H9 (cell line): ENCODE measurements around the gene TMED10. TPM values are rescaled to one million over a fixed set of nuclear protein-coding genes. Genes with fewer than 3 reads are reported as not detected.

Experiments
- DNase-seq: peaks from one replicate; pipeline ENCODE4 v3.0.0-alpha.2; 2017
- H2AFZ ChIP-seq: one replicate; pipeline ENCODE4 v1.6.1; 2013; ENCODE audit warnings: mild to moderate bottlenecking, low read length, control low read depth, moderate library complexity
- H2AK5ac ChIP-seq: 2 replicates; pipeline ENCODE4 v1.6.1; 2013; ENCODE audit warnings: low read length, control low read depth, mixed read lengths; ENCODE audit not compliant: insufficient read length
- H2BK120ac ChIP-seq: one replicate; pipeline ENCODE4 v1.6.1; 2013; ENCODE audit warnings: low read depth, mild to moderate bottlenecking, low read length, control low read depth, inconsistent platforms; ENCODE audit not compliant: poor library complexity, severe bottlenecking
- H2BK12ac ChIP-seq: 2 replicates; pipeline ENCODE4 v1.6.1; 2013; ENCODE audit warnings: low read length, control low read depth, mixed read lengths, low read depth; ENCODE audit not compliant: insufficient read length
- H2BK15ac ChIP-seq: 2 replicates; pipeline ENCODE4 v1.6.1; 2013; ENCODE audit warnings: low read depth, low read length, control low read depth
- H2BK20ac ChIP-seq: one replicate; pipeline ENCODE4 v1.6.1; 2013; ENCODE audit warnings: low read depth, mild to moderate bottlenecking, low read length, control low read depth, inconsistent platforms; ENCODE audit not compliant: poor library complexity, severe bottlenecking
- H2BK5ac ChIP-seq: 2 replicates; pipeline ENCODE4 v1.6.1; 2013; ENCODE audit warnings: low read length, control low read depth, mixed read lengths; ENCODE audit not compliant: insufficient read length
- H3K14ac ChIP-seq: 2 replicates; pipeline ENCODE4 v1.6.1; 2013; ENCODE audit warnings: low read length, control low read depth; ENCODE audit not compliant: insufficient read depth
- H3K18ac ChIP-seq: 2 replicates; pipeline ENCODE4 v1.6.1; 2013; ENCODE audit warnings: low read depth, mild to moderate bottlenecking, mixed read lengths, low read length, control low read depth; ENCODE audit not compliant: insufficient read length
- H3K23ac ChIP-seq: 2 replicates; pipeline ENCODE4 v1.6.1; 2013; ENCODE audit warnings: low read length, control low read depth, mixed read lengths, low read depth; ENCODE audit not compliant: insufficient read length
- H3K23me2 ChIP-seq: 2 replicates; pipeline ENCODE4 v1.6.1; 2013; ENCODE audit warnings: low read depth, mild to moderate bottlenecking, mixed read lengths, low read length, control low read depth; ENCODE audit not compliant: insufficient read length, poor library complexity, severe bottlenecking
- H3K27ac ChIP-seq: 2 replicates; pipeline ENCODE4 v1.5.1; 2013; ENCODE audit warnings: low read length, control low read depth, mixed read lengths, low read depth; ENCODE audit not compliant: insufficient read length
- H3K27me3 ChIP-seq: 2 replicates; pipeline ENCODE4 v1.6.1; 2013; ENCODE audit warnings: low read length, control low read depth, inconsistent platforms; ENCODE audit not compliant: insufficient read depth
- H3K4ac ChIP-seq: 2 replicates; pipeline ENCODE4 v1.6.1; 2013; ENCODE audit warnings: low read depth, mild to moderate bottlenecking, control low read depth, inconsistent platforms, low read length, moderate library complexity
- H3K4me1 ChIP-seq: 2 replicates; pipeline ENCODE4 v1.6.1; 2013; ENCODE audit warnings: low read length, control low read depth, inconsistent platforms; ENCODE audit not compliant: insufficient read depth
- H3K4me2 ChIP-seq: 2 replicates; pipeline ENCODE4 v1.6.1; 2013; ENCODE audit warnings: low read length, control low read depth, mixed read lengths; ENCODE audit not compliant: insufficient read length, insufficient read depth
- H3K56ac ChIP-seq: 2 replicates; pipeline ENCODE4 v1.6.1; 2013; ENCODE audit warnings: low read depth, mild to moderate bottlenecking, mixed read lengths, low read length, control low read depth; ENCODE audit not compliant: insufficient read length
- H3K79me1 ChIP-seq: 2 replicates; pipeline ENCODE4 v1.6.1; 2013; ENCODE audit warnings: low read depth, mild to moderate bottlenecking, moderate library complexity, low read length, control low read depth, inconsistent platforms; ENCODE audit not compliant: insufficient read depth, poor library complexity, severe bottlenecking
- H3K79me2 ChIP-seq: 2 replicates; pipeline ENCODE4 v1.6.1; 2013; ENCODE audit warnings: low read length, control low read depth, inconsistent platforms; ENCODE audit not compliant: insufficient read depth
- H3K9ac ChIP-seq: 2 replicates; pipeline ENCODE4 v1.6.1; 2013; ENCODE audit warnings: low read length, control low read depth, mixed read lengths; ENCODE audit not compliant: insufficient read length; ENCODE audit errors: extremely low read depth
- H3K9me3 ChIP-seq: one replicate; pipeline ENCODE4 v1.6.1; 2013; ENCODE audit warnings: low read depth, low read length, inconsistent platforms; ENCODE audit not compliant: control insufficient read depth
- H3T11ph ChIP-seq: one replicate; pipeline ENCODE4 v1.6.1; 2013; ENCODE audit warnings: mild to moderate bottlenecking, low read length, control low read depth, inconsistent platforms
- H4K20me1 ChIP-seq: one replicate; pipeline ENCODE4 v1.6.1; 2013; ENCODE audit not compliant: control insufficient read depth, insufficient read length, insufficient read depth
- H4K5ac ChIP-seq: 2 replicates; pipeline ENCODE4 v1.6.1; 2013; ENCODE audit warnings: low read depth, mild to moderate bottlenecking, mixed read lengths, low read length, control low read depth; ENCODE audit not compliant: insufficient read length
- H4K8ac ChIP-seq: replicated peaks from 2 replicates; pipeline ENCODE4 v1.6.1; 2013; ENCODE audit warnings: low read length, control low read depth, mixed read lengths, low read depth; ENCODE audit not compliant: insufficient read length
- H4K91ac ChIP-seq: 2 replicates; pipeline ENCODE4 v1.6.1; 2013; ENCODE audit warnings: low read depth, mild to moderate bottlenecking, moderate library complexity, mixed read lengths, low read length, control low read depth; ENCODE audit not compliant: insufficient read length
- H3K27ac Mint-ChIP-seq, 3 experiments: 2 replicates in 2 of 3; 3 replicates in 1 of 3; pipeline ENCODE4 v1.8.0; 2020 to 2021; ENCODE audit warnings: mixed read lengths in 3 of 3, mild to moderate bottlenecking in 1 of 3, moderate library complexity in 1 of 3
- H3K27me3 Mint-ChIP-seq: 2 replicates; pipeline ENCODE4 v1.8.0; 2021; ENCODE audit warnings: low read depth, mild to moderate bottlenecking, moderate library complexity, mixed read lengths
- H3K36me3 Mint-ChIP-seq, 3 experiments: 2 replicates in 2 of 3; 3 replicates in 1 of 3; pipeline ENCODE4 v1.8.0; 2020 to 2021; ENCODE audit warnings: low read depth in 3 of 3, mixed read lengths in 3 of 3; ENCODE audit not compliant: insufficient read depth in 1 of 3
- H3K4me1 Mint-ChIP-seq, 2 experiments: 2 replicates each; pipeline ENCODE4 v1.8.0; 2020; ENCODE audit warnings: mixed read lengths in 2 of 2
- H3K4me3 Mint-ChIP-seq, 2 experiments: 2 replicates in 1 of 2; 3 replicates in 1 of 2; pipeline ENCODE4 v1.8.0; 2020 to 2021; ENCODE audit warnings: mild to moderate bottlenecking in 2 of 2, mixed read lengths in 2 of 2, moderate library complexity in 1 of 2
- H3K9me3 Mint-ChIP-seq, 2 experiments: 2 replicates in 1 of 2; 3 replicates in 1 of 2; pipeline ENCODE4 v1.8.0; 2020; ENCODE audit warnings: mild to moderate bottlenecking in 2 of 2, mixed read lengths in 2 of 2, moderate library complexity in 1 of 2
- WGBS: extraction: QIAGEN DNeasy Blood & Tissue Kit; methylation state at CpG from one replicate; pipeline ENCODE4 v1.1.7; 2013; ENCODE audit warnings: missing lambda C conversion rate, low lambda C conversion rate, mixed read lengths; ENCODE audit not compliant: insufficient read length; ENCODE audit errors: extremely low coverage; 5-methylcytosine and 5-hydroxymethylcytosine counted together
- total RNA-seq: library from RNA; stranded (reverse); gene quantifications from 2 replicates; pipeline ENCODE4 v1.2.1, GENCODE V29; 2021
- TF ChIP-seq, protein P1 (sequence below): fragments of 200-600 bp; sonication (generic); conservative IDR thresholded peaks from 3 replicates; pipeline ENCODE4 v1.8.0; 2021; ENCODE audit warnings: antibody characterized with exemption, mild to moderate bottlenecking

Gene TMED10
- total RNA-seq, 1 experiment from 2014 or later, result 176 TPM

DNA sequence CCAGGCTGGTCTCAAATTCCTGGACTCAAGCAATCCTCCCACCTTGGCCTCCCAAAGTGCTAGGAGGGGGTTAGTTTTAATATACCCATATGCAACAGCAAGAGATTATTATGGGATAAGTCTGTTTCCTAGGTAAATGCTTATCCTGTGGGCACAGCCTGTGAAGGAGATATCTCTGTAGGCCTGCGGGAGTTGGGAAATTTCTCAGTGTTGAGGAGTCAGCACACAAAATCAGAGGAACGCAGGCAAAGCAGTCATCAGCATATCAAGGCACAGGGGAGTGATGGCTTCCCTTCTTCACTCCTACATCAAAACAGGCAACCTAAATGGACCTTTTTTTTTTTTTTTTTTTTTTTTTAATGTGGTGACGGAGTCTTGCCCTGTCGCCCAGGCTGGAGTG lies 20.9 kb upstream of the TMED10 start:
- H4K5ac ChIP-seq, result no peak overlapping the region
- no peak overlapping the region for H3K56ac ChIP-seq
- peaks cover 4% of the 10 kb centered on the region; the same call in 1 of the 2 replicates for H3K4me1 ChIP-seq
- Mint-ChIP-seq H3K4me3 (no peak overlapping the region), H3K4me1 (peaks cover 5 to 7% of the 10 kb centered on the region in 2 experiments), H3K36me3 (no peaks in the 10 kb centered on the region), H3K9me3 (no peaks in the 10 kb centered on the region), H3K27ac (no peak overlapping the region), H3K27me3 (no peaks in the 10 kb centered on the region)
- H4K20me1 ChIP-seq, result no peaks in the 10 kb centered on the region
- no peak overlapping the region for H3K23ac ChIP-seq
- no peaks in the 10 kb centered on the region for H3K79me2 ChIP-seq
- no peak overlapping the region for H3K4ac ChIP-seq
- H3K27ac ChIP-seq, result no peak overlapping the region
- no peak overlapping the region for H3T11ph ChIP-seq
- no peak overlapping the region for H2AK5ac ChIP-seq
- H3K27me3 ChIP-seq, result no peaks in the 10 kb centered on the region
- no peak overlapping the region for H2BK20ac ChIP-seq
- no peak overlapping the region for H2BK15ac ChIP-seq
- H3K4me2 ChIP-seq, result no peak overlapping the region
- no peaks in the 10 kb centered on the region for H3K23me2 ChIP-seq
- H4K91ac ChIP-seq, result no peak overlapping the region
- no peak overlapping the region for H3K9ac ChIP-seq
- H3K9me3 ChIP-seq, result no peaks in the 10 kb centered on the region
- no peak overlapping the region for H4K8ac ChIP-seq
- WGBS, result no CpG with 5 or more reads among the region's 4 CpGs
- no peak overlapping the region for H2BK5ac ChIP-seq
- H2AFZ ChIP-seq, result no peak overlapping the region
- no peaks in the 10 kb centered on the region for H3K79me1 ChIP-seq
- no peak overlapping the region for H2BK120ac ChIP-seq
- H3K18ac ChIP-seq, result no peak overlapping the region
- no peak for DNase-seq
- no peak overlapping the region for H2BK12ac ChIP-seq
- TF ChIP-seq, protein P1, sequence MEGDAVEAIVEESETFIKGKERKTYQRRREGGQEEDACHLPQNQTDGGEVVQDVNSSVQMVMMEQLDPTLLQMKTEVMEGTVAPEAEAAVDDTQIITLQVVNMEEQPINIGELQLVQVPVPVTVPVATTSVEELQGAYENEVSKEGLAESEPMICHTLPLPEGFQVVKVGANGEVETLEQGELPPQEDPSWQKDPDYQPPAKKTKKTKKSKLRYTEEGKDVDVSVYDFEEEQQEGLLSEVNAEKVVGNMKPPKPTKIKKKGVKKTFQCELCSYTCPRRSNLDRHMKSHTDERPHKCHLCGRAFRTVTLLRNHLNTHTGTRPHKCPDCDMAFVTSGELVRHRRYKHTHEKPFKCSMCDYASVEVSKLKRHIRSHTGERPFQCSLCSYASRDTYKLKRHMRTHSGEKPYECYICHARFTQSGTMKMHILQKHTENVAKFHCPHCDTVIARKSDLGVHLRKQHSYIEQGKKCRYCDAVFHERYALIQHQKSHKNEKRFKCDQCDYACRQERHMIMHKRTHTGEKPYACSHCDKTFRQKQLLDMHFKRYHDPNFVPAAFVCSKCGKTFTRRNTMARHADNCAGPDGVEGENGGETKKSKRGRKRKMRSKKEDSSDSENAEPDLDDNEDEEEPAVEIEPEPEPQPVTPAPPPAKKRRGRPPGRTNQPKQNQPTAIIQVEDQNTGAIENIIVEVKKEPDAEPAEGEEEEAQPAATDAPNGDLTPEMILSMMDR, result no peak
- no peak overlapping the region for H3K14ac ChIP-seq
